Measurements from ENCODE around the gene TSNAXIP1. TPM values are rescaled to one million over a fixed set of nuclear protein-coding genes. Genes with fewer than 3 reads are reported as not detected.

TSNAXIP1 gene
- total and polyA plus RNA-seq, 9 of the 15 experiments (the other 6 are each of a cell fraction or from before 2014, with no cell fraction given), result 0.03 to 0.24 (median 0.11) TPM; not detected in 4

DNA sequence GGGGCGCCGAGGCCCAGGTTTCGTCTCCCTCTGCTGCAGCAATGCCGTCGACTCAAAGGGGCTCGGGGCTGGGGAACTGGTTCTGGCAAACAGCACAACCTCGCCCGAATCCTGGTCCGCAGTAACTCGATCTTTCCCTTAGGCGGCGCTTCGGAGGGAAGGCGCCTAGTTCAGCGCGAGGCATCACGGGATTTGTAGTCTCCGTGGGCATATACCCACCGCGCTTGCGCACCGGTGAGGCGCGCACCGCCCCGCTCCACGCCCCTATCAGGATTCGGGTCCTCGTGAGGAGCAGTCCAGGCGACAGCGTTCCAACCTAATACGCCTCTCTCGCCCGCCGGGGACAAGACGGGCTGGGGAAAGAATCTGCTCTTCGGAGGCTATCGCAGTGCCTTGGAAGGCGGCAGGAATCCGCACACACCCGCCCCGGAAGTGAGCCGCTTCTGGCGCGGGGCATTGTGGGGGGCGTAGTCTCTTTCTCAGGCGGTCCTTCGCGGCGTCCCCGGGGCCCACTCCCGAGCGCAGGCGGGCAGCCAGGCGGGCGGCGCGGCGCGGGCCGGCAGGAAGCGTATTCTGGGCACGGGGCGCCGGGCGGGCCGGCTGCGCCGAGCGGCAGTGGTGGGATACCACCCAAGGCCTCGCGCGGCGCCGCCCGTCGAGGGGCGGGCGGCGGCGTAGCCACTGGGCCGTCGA, 35.3 kb downstream of the TSNAXIP1 start, which contains the start of gene THAP11 (continued):
- no peak for TF ChIP-seq ASH1L (IDR thresholded peaks at IDR 0.05; ENCODE audit: borderline replicate concordance, low read depth, partially characterized antibody)
- TF ChIP-seq ZBTB7A (IDR thresholded peaks at IDR 0.05; ENCODE audit: borderline replicate concordance, control insufficient read depth, low read depth, low read length), result peak; percentile 73; the same call in 1 of the 2 replicates
- TF ChIP-seq CBFA2T3 (IDR thresholded peaks at IDR 0.05), result no peak
- no peak for TF ChIP-seq TCF7 (IDR thresholded peaks at IDR 0.05; ENCODE audit: borderline replicate concordance)
- TF ChIP-seq RBM17 (IDR thresholded peaks at IDR 0.05; ENCODE audit: borderline replicate concordance, low read depth, low read length), result no peak
- TF ChIP-seq CREM (IDR thresholded peaks at IDR 0.05; ENCODE audit: low read depth), result peak; percentile 85
- TF ChIP-seq, protein P1, sequence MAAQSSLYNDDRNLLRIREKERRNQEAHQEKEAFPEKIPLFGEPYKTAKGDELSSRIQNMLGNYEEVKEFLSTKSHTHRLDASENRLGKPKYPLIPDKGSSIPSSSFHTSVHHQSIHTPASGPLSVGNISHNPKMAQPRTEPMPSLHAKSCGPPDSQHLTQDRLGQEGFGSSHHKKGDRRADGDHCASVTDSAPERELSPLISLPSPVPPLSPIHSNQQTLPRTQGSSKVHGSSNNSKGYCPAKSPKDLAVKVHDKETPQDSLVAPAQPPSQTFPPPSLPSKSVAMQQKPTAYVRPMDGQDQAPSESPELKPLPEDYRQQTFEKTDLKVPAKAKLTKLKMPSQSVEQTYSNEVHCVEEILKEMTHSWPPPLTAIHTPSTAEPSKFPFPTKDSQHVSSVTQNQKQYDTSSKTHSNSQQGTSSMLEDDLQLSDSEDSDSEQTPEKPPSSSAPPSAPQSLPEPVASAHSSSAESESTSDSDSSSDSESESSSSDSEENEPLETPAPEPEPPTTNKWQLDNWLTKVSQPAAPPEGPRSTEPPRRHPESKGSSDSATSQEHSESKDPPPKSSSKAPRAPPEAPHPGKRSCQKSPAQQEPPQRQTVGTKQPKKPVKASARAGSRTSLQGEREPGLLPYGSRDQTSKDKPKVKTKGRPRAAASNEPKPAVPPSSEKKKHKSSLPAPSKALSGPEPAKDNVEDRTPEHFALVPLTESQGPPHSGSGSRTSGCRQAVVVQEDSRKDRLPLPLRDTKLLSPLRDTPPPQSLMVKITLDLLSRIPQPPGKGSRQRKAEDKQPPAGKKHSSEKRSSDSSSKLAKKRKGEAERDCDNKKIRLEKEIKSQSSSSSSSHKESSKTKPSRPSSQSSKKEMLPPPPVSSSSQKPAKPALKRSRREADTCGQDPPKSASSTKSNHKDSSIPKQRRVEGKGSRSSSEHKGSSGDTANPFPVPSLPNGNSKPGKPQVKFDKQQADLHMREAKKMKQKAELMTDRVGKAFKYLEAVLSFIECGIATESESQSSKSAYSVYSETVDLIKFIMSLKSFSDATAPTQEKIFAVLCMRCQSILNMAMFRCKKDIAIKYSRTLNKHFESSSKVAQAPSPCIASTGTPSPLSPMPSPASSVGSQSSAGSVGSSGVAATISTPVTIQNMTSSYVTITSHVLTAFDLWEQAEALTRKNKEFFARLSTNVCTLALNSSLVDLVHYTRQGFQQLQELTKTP (IDR thresholded peaks at IDR 0.05; ENCODE audit: low read depth in 1 of 2, partially characterized antibody in 2 of 2), result peak in 1 of 2 experiments; percentile 95
- TF ChIP-seq BCL6 (CRISPR knock-in tag; IDR thresholded peaks at IDR 0.05), result no peak
- TF ChIP-seq, protein P2, sequence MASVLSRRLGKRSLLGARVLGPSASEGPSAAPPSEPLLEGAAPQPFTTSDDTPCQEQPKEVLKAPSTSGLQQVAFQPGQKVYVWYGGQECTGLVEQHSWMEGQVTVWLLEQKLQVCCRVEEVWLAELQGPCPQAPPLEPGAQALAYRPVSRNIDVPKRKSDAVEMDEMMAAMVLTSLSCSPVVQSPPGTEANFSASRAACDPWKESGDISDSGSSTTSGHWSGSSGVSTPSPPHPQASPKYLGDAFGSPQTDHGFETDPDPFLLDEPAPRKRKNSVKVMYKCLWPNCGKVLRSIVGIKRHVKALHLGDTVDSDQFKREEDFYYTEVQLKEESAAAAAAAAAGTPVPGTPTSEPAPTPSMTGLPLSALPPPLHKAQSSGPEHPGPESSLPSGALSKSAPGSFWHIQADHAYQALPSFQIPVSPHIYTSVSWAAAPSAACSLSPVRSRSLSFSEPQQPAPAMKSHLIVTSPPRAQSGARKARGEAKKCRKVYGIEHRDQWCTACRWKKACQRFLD (CRISPR knock-in tag; IDR thresholded peaks at IDR 0.05), result no peak
- TF ChIP-seq RBM22 (IDR thresholded peaks at IDR 0.05; ENCODE audit: low read depth, low read length, poor library complexity, severe bottlenecking), result no peak
- TF ChIP-seq SIRT6 (IDR thresholded peaks at IDR 0.05; ENCODE audit: low read depth, low read length), result no peak
- TF ChIP-seq SRSF3 (IDR thresholded peaks at IDR 0.05; ENCODE audit: insufficient read depth, low read length), result no peak
- peak; percentile 56; the same call in 1 of the 2 replicates for TF ChIP-seq CTBP1 (IDR thresholded peaks at IDR 0.05; ENCODE audit: borderline replicate concordance)
- TF ChIP-seq ZFX (CRISPR knock-in tag; IDR thresholded peaks at IDR 0.05), result peak; percentile 89
- TF ChIP-seq, protein P3, sequence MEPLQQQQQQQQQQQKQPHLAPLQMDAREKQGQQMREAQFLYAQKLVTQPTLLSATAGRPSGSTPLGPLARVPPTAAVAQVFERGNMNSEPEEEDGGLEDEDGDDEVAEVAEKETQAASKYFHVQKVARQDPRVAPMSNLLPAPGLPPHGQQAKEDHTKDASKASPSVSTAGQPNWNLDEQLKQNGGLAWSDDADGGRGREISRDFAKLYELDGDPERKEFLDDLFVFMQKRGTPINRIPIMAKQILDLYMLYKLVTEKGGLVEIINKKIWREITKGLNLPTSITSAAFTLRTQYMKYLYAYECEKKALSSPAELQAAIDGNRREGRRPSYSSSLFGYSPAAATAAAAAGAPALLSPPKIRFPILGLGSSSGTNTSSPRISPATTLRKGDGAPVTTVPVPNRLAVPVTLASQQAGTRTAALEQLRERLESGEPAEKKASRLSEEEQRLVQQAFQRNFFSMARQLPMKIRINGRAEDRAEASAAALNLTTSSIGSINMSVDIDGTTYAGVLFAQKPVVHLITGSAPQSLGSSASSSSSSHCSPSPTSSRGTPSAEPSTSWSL (CRISPR knock-in tag; IDR thresholded peaks at IDR 0.05; ENCODE audit: borderline replicate concordance), result no peak
- no peak for TF ChIP-seq SMARCE1 (IDR thresholded peaks at IDR 0.05)
- no peak for TF ChIP-seq ZNF274 (IDR thresholded peaks at IDR 0.05; ENCODE audit: borderline replicate concordance, low read depth, low read length)
- TF ChIP-seq MTA3 (IDR thresholded peaks at IDR 0.05; ENCODE audit: borderline replicate concordance), result no peak
- TF ChIP-seq TCFL5 (CRISPR knock-in tag; conservative IDR thresholded peaks at IDR 0.05), result no peak
- no peak for TF ChIP-seq ZNF561 (CRISPR knock-in tag; conservative IDR thresholded peaks at IDR 0.05)
- peak; percentile 45; the same call in 1 of the 2 replicates for TF ChIP-seq TEAD4 (IDR thresholded peaks at IDR 0.05; ENCODE audit: low read length)
- no peak for TF ChIP-seq TEAD4 (CRISPR knock-in tag; IDR thresholded peaks at IDR 0.05; ENCODE audit: borderline replicate concordance)

Data from K562 (cell line).